Measurements from ENCODE around the gene KCTD15. TPM values are rescaled to one million over a fixed set of nuclear protein-coding genes. Genes with fewer than 3 reads are reported as not detected.

KCTD15 gene
- total RNA-seq, 2 experiments from 2014 or later, result 5.0 to 6.2 TPM

- intact Hi-C loops (cut with micrococcal nuclease), result no loop called here
- H3K4me3 Mint-ChIP-seq, result no peak overlapping the region
- CTCF ChIA-PET, result no interaction called here
- H3K4me1 Mint-ChIP-seq (ENCODE audit: low read depth), result peaks cover 11% of the 10 kb centered on the region
- no peaks in the 10 kb centered on the region for H3K9me3 Mint-ChIP-seq
- no peak for DNase-seq
- H3K36me3 Mint-ChIP-seq (ENCODE audit: low read depth), result no peaks in the 10 kb centered on the region
- no peak overlapping the region for H3K27ac Mint-ChIP-seq
- peaks cover 23% of the 10 kb centered on the region for H3K27me3 Mint-ChIP-seq (ENCODE audit: low read depth)
These were observed 28.9 kb downstream of the KCTD15 start for GRCh38 chr19:33825556-33825955.

DNA sequence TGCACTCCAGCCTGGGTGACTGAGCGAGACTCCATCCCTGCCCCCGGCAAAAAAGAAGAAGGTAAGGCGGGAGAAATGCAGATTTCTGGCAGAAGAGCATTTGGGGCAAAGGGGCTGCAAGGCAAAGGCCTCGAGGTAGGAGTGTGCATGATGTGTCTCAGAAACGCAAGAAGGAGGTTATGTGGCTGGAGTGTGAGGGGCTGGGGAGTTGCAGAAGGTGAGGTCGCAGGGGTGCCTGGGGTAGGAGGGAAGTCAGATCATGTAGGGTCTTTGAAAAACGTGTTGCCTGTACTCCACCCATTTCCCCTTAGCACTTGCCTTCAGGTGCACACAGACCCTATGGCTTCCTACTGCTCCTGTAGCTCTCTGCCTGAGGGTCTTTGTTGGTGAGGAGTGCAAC, 29.9 kb downstream of the KCTD15 start:
- H3K27me3 Mint-ChIP-seq (ENCODE audit: low read depth), result peaks cover 23% of the 10 kb centered on the region
- peaks cover 4% of the 10 kb centered on the region for H3K4me1 Mint-ChIP-seq (ENCODE audit: low read depth)
- no peak for DNase-seq
- no peak overlapping the region for H3K4me3 Mint-ChIP-seq
- intact Hi-C loops (cut with micrococcal nuclease), result no loop called here
- H3K27ac Mint-ChIP-seq, result no peak overlapping the region
- CTCF ChIA-PET, result interaction anchor here (1.1 kb wide), 1 partner anchor 49 kb away, joined by 3 read pairs; no protein-coding TSS in a partner anchor
- no peaks in the 10 kb centered on the region for H3K36me3 Mint-ChIP-seq (ENCODE audit: low read depth)
- no peaks in the 10 kb centered on the region for H3K9me3 Mint-ChIP-seq

- CTCF ChIA-PET, result no interaction called here
- no peak overlapping the region for H3K27ac Mint-ChIP-seq
- no peaks in the 10 kb centered on the region for H3K4me1 Mint-ChIP-seq (ENCODE audit: low read depth)
- H3K4me3 Mint-ChIP-seq, result no peak overlapping the region
- intact Hi-C loops (cut with micrococcal nuclease), result no loop called here
- H3K27me3 Mint-ChIP-seq (ENCODE audit: low read depth), result peaks cover 19% of the 10 kb centered on the region
- DNase-seq, result no peak
- H3K36me3 Mint-ChIP-seq (ENCODE audit: low read depth), result no peaks in the 10 kb centered on the region
- H3K9me3 Mint-ChIP-seq, result no peaks in the 10 kb centered on the region
These were observed 31.8 kb downstream of the KCTD15 start for GRCh38 chr19:33828266-33829075.

DNA sequence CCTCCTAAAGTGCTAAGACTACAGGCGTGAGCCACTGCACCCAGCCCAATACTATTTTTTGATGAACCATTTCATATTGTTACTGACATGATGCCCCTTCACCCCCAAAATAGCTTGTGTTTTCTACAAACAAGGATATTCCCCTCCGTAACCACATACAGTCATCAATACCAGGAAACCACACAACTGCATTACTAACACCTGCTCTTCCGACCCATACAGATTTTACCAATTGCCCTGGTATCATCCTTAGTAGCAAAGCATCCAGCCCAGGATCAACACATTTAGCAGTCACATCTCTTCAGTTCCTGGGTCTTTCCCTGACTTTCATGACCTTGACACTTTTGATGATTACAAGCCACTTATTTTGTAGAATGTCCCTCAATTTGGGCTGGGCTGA, 33.6 kb downstream of the KCTD15 start:
- intact Hi-C loops (cut with micrococcal nuclease), result no loop called here
- CTCF ChIA-PET, result interaction anchor here (0.7 kb wide), 1 partner anchor 168 kb away, joined by 3 read pairs; no protein-coding TSS in a partner anchor
- Mint-ChIP-seq H3K36me3 (ENCODE audit: low read depth) (no peaks in the 10 kb centered on the region), H3K4me3 (no peak overlapping the region), H3K9me3 (no peaks in the 10 kb centered on the region), H3K27me3 (ENCODE audit: low read depth) (peaks cover 19% of the 10 kb centered on the region), H3K4me1 (ENCODE audit: low read depth) (no peaks in the 10 kb centered on the region), H3K27ac (no peak overlapping the region)
- DNase-seq, result no peak

DNA sequence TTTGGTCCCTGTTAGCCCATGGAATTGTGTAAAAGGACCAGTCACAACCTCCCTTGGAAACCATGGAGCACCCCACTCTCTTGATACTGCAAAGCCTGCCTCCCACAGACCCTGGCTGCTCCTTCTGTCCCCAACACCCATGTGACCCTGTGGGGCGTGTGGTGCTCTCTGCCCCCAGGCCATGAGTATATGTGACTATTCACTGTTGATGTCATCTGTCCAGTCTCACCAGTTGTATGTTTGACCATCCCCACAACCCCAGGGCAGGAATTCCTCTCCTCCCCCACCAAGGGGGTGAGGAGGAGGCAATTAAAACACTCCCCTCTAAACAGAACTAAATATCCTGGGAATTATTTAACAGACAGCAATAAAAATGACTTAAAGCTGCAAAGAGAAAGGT, 35.2 kb downstream of the KCTD15 start:
- intact Hi-C loops (cut with micrococcal nuclease), result no loop called here
- Mint-ChIP-seq H3K9me3 (no peaks in the 10 kb centered on the region), H3K4me3 (no peak overlapping the region), H3K36me3 (ENCODE audit: low read depth) (no peaks in the 10 kb centered on the region), H3K4me1 (ENCODE audit: low read depth) (no peaks in the 10 kb centered on the region), H3K27ac (no peak overlapping the region), H3K27me3 (ENCODE audit: low read depth) (peaks cover 16% of the 10 kb centered on the region)
- CTCF ChIA-PET, result no interaction called here
- DNase-seq, result no peak

- no peaks in the 10 kb centered on the region for H3K9me3 Mint-ChIP-seq
- H3K27me3 Mint-ChIP-seq (ENCODE audit: low read depth), result peaks cover 14% of the 10 kb centered on the region
- H3K4me1 Mint-ChIP-seq (ENCODE audit: low read depth), result no peaks in the 10 kb centered on the region
- DNase-seq, result no peak
- intact Hi-C loops (cut with micrococcal nuclease), result no loop called here
- H3K27ac Mint-ChIP-seq, result no peak overlapping the region
- H3K4me3 Mint-ChIP-seq, result no peak overlapping the region
- no peaks in the 10 kb centered on the region for H3K36me3 Mint-ChIP-seq (ENCODE audit: low read depth)
- CTCF ChIA-PET, result no interaction called here
These were observed 36.0 kb downstream of the KCTD15 start for GRCh38 chr19:33832633-33833032.

GRCh38 chr19:33840382-33840781, 43.7 kb downstream of the KCTD15 start:
- CTCF ChIA-PET, result no interaction called here
- H3K27me3 Mint-ChIP-seq (ENCODE audit: low read depth), result peaks cover 22% of the 10 kb centered on the region
- no peaks in the 10 kb centered on the region for H3K4me1 Mint-ChIP-seq (ENCODE audit: low read depth)
- no peak overlapping the region for H3K27ac Mint-ChIP-seq
- H3K9me3 Mint-ChIP-seq, result no peaks in the 10 kb centered on the region
- intact Hi-C loops (cut with micrococcal nuclease), result no loop called here
- no peak for DNase-seq
- no peaks in the 10 kb centered on the region for H3K36me3 Mint-ChIP-seq (ENCODE audit: low read depth)
- H3K4me3 Mint-ChIP-seq, result no peak overlapping the region

- H3K4me1 Mint-ChIP-seq (ENCODE audit: low read depth), result no peaks in the 10 kb centered on the region
- no peak overlapping the region for H3K4me3 Mint-ChIP-seq
- intact Hi-C loops (cut with micrococcal nuclease), result no loop called here
- no peak overlapping the region for H3K27ac Mint-ChIP-seq
- DNase-seq, result no peak
- H3K9me3 Mint-ChIP-seq, result no peaks in the 10 kb centered on the region
- H3K27me3 Mint-ChIP-seq (ENCODE audit: low read depth), result peaks cover 25% of the 10 kb centered on the region
- H3K36me3 Mint-ChIP-seq (ENCODE audit: low read depth), result no peaks in the 10 kb centered on the region
- CTCF ChIA-PET, result no interaction called here
These were observed 44.1 kb downstream of the KCTD15 start for GRCh38 chr19:33840783-33841182.

DNA sequence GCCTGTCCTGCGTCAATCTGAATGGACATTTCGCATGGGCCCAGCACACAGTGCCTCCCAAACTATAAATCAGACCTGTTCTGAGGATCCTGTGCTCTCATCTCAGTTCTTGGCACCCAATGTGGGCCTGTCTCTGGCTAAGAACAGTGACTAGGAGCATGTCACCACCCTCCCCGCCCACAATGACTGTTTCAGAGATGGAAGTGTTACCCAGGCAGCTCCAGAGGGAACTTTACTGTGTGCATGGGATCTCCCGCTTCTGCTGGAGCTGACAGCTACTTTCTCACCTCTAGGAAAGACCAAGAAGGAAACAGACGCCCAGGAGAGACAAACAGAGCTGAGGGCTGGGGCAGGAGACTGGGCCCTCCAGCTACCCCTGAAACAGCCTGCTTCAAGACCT, 45.0 kb downstream of the KCTD15 start:
- intact Hi-C loops (cut with micrococcal nuclease), result no loop called here
- no peak for DNase-seq
- Mint-ChIP-seq H3K4me3 (no peak overlapping the region), H3K36me3 (ENCODE audit: low read depth) (no peaks in the 10 kb centered on the region), H3K27ac (no peak overlapping the region), H3K4me1 (ENCODE audit: low read depth) (no peaks in the 10 kb centered on the region), H3K27me3 (ENCODE audit: low read depth) (peaks cover 25% of the 10 kb centered on the region), H3K9me3 (no peaks in the 10 kb centered on the region)
- CTCF ChIA-PET, result interaction anchor here (0.5 kb wide), 1 partner anchor 282 kb away, joined by 4 read pairs; no protein-coding TSS in a partner anchor

GRCh38 chr19:33844478-33844877, 47.8 kb downstream of the KCTD15 start:
- peaks cover 27% of the 10 kb centered on the region for H3K27me3 Mint-ChIP-seq (ENCODE audit: low read depth)
- H3K36me3 Mint-ChIP-seq (ENCODE audit: low read depth), result no peaks in the 10 kb centered on the region
- CTCF ChIA-PET, result no interaction called here
- no peaks in the 10 kb centered on the region for H3K9me3 Mint-ChIP-seq
- no peak overlapping the region for H3K4me3 Mint-ChIP-seq
- intact Hi-C loops (cut with micrococcal nuclease), result no loop called here
- no peak for DNase-seq
- no peaks in the 10 kb centered on the region for H3K4me1 Mint-ChIP-seq (ENCODE audit: low read depth)
- no peak overlapping the region for H3K27ac Mint-ChIP-seq

DNA sequence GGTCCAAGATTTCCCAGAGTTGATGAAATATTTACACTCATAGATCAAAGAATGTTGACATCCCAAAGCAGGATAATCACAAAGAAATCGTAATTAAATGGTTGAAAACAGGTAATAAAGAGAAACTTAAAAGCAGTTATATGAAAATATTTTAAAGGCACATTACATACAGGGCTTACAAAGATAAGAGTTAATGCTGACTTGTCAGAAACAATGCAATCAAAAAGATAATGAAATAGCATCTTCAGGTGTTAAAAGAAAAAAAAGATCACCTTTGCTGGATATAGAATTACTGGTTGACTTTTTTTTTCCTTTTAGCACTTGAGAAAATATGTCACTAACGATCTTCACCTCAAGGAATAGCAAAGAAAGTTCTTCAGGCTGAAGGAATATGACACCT, 48.8 kb downstream of the KCTD15 start:
- peaks cover 22% of the 10 kb centered on the region for H3K27me3 Mint-ChIP-seq (ENCODE audit: low read depth)
- no peak overlapping the region for H3K4me3 Mint-ChIP-seq
- DNase-seq, result no peak
- H3K27ac Mint-ChIP-seq, result no peak overlapping the region
- no peaks in the 10 kb centered on the region for H3K4me1 Mint-ChIP-seq (ENCODE audit: low read depth)
- no peaks in the 10 kb centered on the region for H3K36me3 Mint-ChIP-seq (ENCODE audit: low read depth)
- peaks cover 6% of the 10 kb centered on the region for H3K9me3 Mint-ChIP-seq
- CTCF ChIA-PET, result no interaction called here
- intact Hi-C loops (cut with micrococcal nuclease), result no loop called here

DNA sequence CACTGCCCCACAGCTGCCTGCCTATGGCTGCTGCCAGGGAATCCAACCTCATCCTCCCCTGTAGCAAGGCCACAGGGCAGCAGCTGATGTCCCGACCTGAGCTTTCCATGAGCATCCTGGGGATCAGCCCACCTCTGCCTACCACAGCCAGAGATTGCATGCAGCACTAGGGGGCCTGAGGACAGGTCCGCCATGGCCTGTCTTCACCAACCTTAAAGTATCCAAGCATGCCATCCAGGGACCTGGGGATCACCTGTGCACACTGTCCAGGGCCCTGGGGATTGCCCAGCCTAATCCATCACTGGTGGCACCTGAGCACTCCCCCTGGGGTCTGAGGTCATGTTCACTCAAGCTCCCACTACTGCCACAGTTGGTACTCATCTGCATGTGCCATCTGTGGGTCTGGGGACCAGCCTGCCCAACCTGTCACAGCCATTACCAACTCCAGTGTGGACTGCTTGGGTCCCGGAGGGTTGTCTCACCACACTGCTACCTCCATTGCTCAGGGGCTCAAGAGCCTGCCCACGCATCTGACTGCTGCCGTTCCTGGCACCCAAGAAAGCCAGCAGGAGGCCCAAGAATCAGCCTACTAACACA, 53.0 kb downstream of the KCTD15 start:
- DNase-seq, result no peak
- intact Hi-C loops (cut with micrococcal nuclease), result no loop called here
- Mint-ChIP-seq H3K27me3 (ENCODE audit: low read depth) (peaks cover 10% of the 10 kb centered on the region), H3K4me1 (ENCODE audit: low read depth) (no peaks in the 10 kb centered on the region), H3K4me3 (no peak overlapping the region), H3K27ac (no peak overlapping the region), H3K36me3 (ENCODE audit: low read depth) (no peaks in the 10 kb centered on the region), H3K9me3 (peaks cover 6% of the 10 kb centered on the region)
- CTCF ChIA-PET, result no interaction called here

GRCh38 chr19:33859016-33859415, 62.3 kb downstream of the KCTD15 start:
- CTCF ChIA-PET, result no interaction called here
- H3K9me3 Mint-ChIP-seq, result no peaks in the 10 kb centered on the region
- no peaks in the 10 kb centered on the region for H3K4me1 Mint-ChIP-seq (ENCODE audit: low read depth)
- H3K27ac Mint-ChIP-seq, result no peak overlapping the region
- no peak overlapping the region for H3K4me3 Mint-ChIP-seq
- H3K27me3 Mint-ChIP-seq (ENCODE audit: low read depth), result peaks cover 2% of the 10 kb centered on the region
- intact Hi-C loops (cut with micrococcal nuclease), result no loop called here
- H3K36me3 Mint-ChIP-seq (ENCODE audit: low read depth), result no peaks in the 10 kb centered on the region
- no peak for DNase-seq
